Keratinocyte (primary cell): ENCODE measurements around the gene ZNF474. TPM values are rescaled to one million over a fixed set of nuclear protein-coding genes. Genes with fewer than 3 reads are reported as not detected.

ENCODE experiments used
- DNase-seq: peaks from one replicate; pipeline ENCODE4 v3.0.0-alpha.2; 2011; ENCODE audit warnings: low read depth, missing footprints, low spot score
- FAIRE-seq: peaks from 2 replicates; lab custom pipeline; 2011; peaks lifted over from hg19 to GRCh38; lab: Jason Lieb, UNC
- H2AFZ ChIP-seq: 2 replicates; pipeline ENCODE4 v1.6.0; 2012; ENCODE audit warnings: low read length, control low read depth, inconsistent platforms; ENCODE audit not compliant: control insufficient read depth
- H3K27ac ChIP-seq: 2 replicates; pipeline ENCODE4 v1.5.1; 2011; ENCODE audit warnings: low read length; ENCODE audit not compliant: control insufficient read depth, insufficient read depth
- H3K27me3 ChIP-seq: 3 replicates; pipeline ENCODE4 v1.6.0; 2011; ENCODE audit warnings: low read length; ENCODE audit not compliant: control insufficient read depth, insufficient read depth; ENCODE audit errors: extremely low read depth
- H3K36me3 ChIP-seq, 2 experiments: 2 replicates in 1 of 2; 3 replicates in 1 of 2; pipeline ENCODE4 v1.5.1; 2011; ENCODE audit warnings: low read length in 2 of 2, mild to moderate bottlenecking in 1 of 2; ENCODE audit not compliant: control insufficient read depth in 2 of 2, insufficient read depth in 2 of 2; ENCODE audit errors: extremely low read depth in 1 of 2
- H3K4me1 ChIP-seq: 3 replicates; pipeline ENCODE4 v1.5.1; 2011; ENCODE audit warnings: low read length; ENCODE audit not compliant: control insufficient read depth, insufficient read depth; ENCODE audit errors: extremely low read depth
- H3K4me2 ChIP-seq: 3 replicates; pipeline ENCODE4 v1.6.0; 2011; ENCODE audit warnings: low read depth, low read length; ENCODE audit not compliant: control insufficient read depth, insufficient read depth; ENCODE audit errors: extremely low read depth
- H3K4me3 ChIP-seq, 3 experiments: fragments of 200-600 bp in 1 of 3; sonication (generic) in 1 of 3; 2 replicates in 2 of 3; 3 replicates in 1 of 3; pipeline ENCODE4 v1.5.1; 2011 to 2016; ENCODE audit warnings: low read length in 3 of 3, mild to moderate bottlenecking in 3 of 3, control low read depth in 2 of 3, inconsistent platforms in 1 of 3, low read depth in 1 of 3, mixed read lengths in 1 of 3, mixed run types in 1 of 3, moderate library complexity in 1 of 3; ENCODE audit not compliant: control insufficient read depth in 2 of 3, insufficient read depth in 2 of 3; ENCODE audit errors: extremely low read depth in 1 of 3
- H3K79me2 ChIP-seq: 2 replicates; pipeline ENCODE4 v1.6.0; 2012; ENCODE audit warnings: low read length; ENCODE audit not compliant: control insufficient read depth, insufficient read depth
- H3K9ac ChIP-seq: 3 replicates; pipeline ENCODE4 v1.6.0; 2011; ENCODE audit warnings: low read length; ENCODE audit not compliant: control insufficient read depth, insufficient read depth; ENCODE audit errors: extremely low read depth
- H3K9me1 ChIP-seq: 3 replicates; pipeline ENCODE4 v1.6.0; 2011; ENCODE audit warnings: low read length; ENCODE audit not compliant: control insufficient read depth, insufficient read depth; ENCODE audit errors: extremely low read depth
- H3K9me3 ChIP-seq: 2 replicates; pipeline ENCODE4 v1.5.1; 2012; ENCODE audit warnings: low read depth, low read length; ENCODE audit not compliant: control insufficient read depth
- H4K20me1 ChIP-seq: 3 replicates; pipeline ENCODE4 v1.6.0; 2011; ENCODE audit warnings: low read length; ENCODE audit not compliant: control insufficient read depth, insufficient read depth; ENCODE audit errors: extremely low read depth
- EZH2 ChIP-seq: IDR thresholded peaks from one replicate; pipeline ENCODE4 v1.6.1; 2012; ENCODE audit warnings: inconsistent platforms, mild to moderate bottlenecking, low read length, moderate library complexity
- dilution Hi-C: fragments of 300-500 bp; cut with MboI; formaldehyde crosslinking; loops from one replicate; pipeline ENCODE4 v1.7.0; 2020; ENCODE audit warnings: low sequenced_read_pairs; ENCODE audit not compliant: extremely low pct_ligation_motif_present
- polyA plus RNA-seq, 5 experiments: library from polyadenylated mRNA; depleted of rRNA in 3 of 5; stranded (reverse) in 3 of 5; stranded (forward) in 1 of 5; unstranded in 1 of 5; fragments of >200 nt; gene quantifications; 1 replicate in 1 of 5; 2 replicates in 3 of 5; 3 replicates in 1 of 5; pipeline versions ENCODE4 v1.2.1 to v1.2.3, GENCODE V29; 2011 to 2012; ENCODE audit warnings: missing spikeins in 2 of 5, low read depth in 1 of 5, low replicate concordance in 1 of 5
- TF ChIP-seq, protein P1 (sequence below), 3 experiments: IDR thresholded peaks in 1 of 3; conservative IDR thresholded peaks in 1 of 3; optimal IDR thresholded peaks in 1 of 3; 2 replicates in 2 of 3; 3 replicates in 1 of 3; pipeline versions ENCODE3 to v1.5.1; 2011; ENCODE audit warnings: low read length in 3 of 3, mild to moderate bottlenecking in 3 of 3, moderate library complexity in 2 of 3, control low read depth in 1 of 3, inconsistent platforms in 1 of 3; ENCODE audit not compliant: insufficient read depth in 2 of 3; ENCODE audit errors: extremely low read depth in 1 of 3

ZNF474 gene
- polyA plus RNA-seq, 1 donor (not counting 4 experiments of a cell fraction or from before 2014, with no cell fraction given) = 0.05 TPM

DNA sequence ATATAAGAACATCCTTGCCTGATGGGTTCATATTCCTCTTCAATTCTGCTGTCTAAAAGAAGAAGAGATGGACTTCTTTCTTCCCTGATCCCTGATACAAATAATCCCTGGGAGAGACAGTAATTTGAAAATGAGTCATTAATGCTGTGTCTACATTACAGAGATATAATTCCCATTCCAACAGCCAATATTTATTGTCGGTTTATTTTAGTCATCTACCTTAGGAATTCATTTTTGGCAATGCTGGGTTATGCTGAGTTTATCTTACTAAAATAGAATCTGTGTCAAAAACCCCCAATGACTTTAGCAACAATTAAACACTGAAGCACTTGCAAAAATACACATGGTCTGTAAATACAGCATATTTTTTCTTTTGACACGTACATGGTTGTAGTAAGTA is 23.9 kb downstream of the ZNF474 start:
- FAIRE-seq (no peak), DNase-seq (no peak)
- Histone ChIP-seq H3K4me3 (no peak overlapping the region), H3K79me2 (no peaks in the 10 kb centered on the region), H3K9me3 (no peaks in the 10 kb centered on the region), H4K20me1 (no peaks in the 10 kb centered on the region), H3K27me3 (no peaks in the 10 kb centered on the region), H3K4me2 (no peak overlapping the region), H3K4me1 (no peaks in the 10 kb centered on the region), H3K9me1 (no peaks in the 10 kb centered on the region), H3K36me3 (no peaks in the 10 kb centered on the region), H3K9ac (no peak overlapping the region), H2AFZ (no peak overlapping the region), H3K27ac (no peak overlapping the region)
- TF ChIP-seq EZH2 = no peak
- TF ChIP-seq, protein P1, sequence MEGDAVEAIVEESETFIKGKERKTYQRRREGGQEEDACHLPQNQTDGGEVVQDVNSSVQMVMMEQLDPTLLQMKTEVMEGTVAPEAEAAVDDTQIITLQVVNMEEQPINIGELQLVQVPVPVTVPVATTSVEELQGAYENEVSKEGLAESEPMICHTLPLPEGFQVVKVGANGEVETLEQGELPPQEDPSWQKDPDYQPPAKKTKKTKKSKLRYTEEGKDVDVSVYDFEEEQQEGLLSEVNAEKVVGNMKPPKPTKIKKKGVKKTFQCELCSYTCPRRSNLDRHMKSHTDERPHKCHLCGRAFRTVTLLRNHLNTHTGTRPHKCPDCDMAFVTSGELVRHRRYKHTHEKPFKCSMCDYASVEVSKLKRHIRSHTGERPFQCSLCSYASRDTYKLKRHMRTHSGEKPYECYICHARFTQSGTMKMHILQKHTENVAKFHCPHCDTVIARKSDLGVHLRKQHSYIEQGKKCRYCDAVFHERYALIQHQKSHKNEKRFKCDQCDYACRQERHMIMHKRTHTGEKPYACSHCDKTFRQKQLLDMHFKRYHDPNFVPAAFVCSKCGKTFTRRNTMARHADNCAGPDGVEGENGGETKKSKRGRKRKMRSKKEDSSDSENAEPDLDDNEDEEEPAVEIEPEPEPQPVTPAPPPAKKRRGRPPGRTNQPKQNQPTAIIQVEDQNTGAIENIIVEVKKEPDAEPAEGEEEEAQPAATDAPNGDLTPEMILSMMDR (optimal IDR thresholded peaks at IDR 0.05 in 1 of 3, IDR thresholded peaks at IDR 0.05 in 1 of 3, conservative IDR thresholded peaks at IDR 0.05 in 1 of 3; ENCODE audit: extremely low read depth in 1 of 3, insufficient read depth in 2 of 3, low read length in 3 of 3) = no peak
- dilution Hi-C loops = no loop called here

DNA sequence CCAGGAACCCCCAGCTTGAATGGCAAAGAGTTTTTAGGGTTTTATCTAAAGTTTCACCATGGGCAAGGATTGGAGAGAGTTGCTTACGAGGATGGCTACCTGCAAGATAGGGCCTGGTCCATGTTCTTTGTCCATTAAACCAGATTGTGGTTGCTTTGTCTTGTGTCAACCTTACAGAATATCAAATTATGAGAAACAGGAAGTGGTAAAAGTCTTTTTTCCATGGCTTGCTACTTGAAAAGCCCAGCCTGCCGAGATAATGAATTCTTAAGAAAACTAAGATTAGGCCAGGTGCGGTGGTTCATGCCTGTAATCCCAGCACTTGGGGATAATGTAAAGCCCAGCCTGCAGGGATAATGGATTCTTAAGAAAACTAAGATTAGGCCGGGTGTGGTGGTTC is 24.4 kb downstream of the ZNF474 start:
- Histone ChIP-seq H3K9me1 (no peaks in the 10 kb centered on the region), H3K4me2 (no peak overlapping the region), H3K79me2 (no peaks in the 10 kb centered on the region), H3K4me1 (no peaks in the 10 kb centered on the region), H4K20me1 (no peaks in the 10 kb centered on the region), H3K27ac (no peak overlapping the region), H3K4me3 (no peak overlapping the region), H3K36me3 (no peaks in the 10 kb centered on the region), H3K27me3 (no peaks in the 10 kb centered on the region), H3K9me3 (no peaks in the 10 kb centered on the region), H3K9ac (no peak overlapping the region), H2AFZ (no peak overlapping the region)
- no peak for FAIRE-seq
- TF ChIP-seq, protein P1 (optimal IDR thresholded peaks at IDR 0.05 in 1 of 3, IDR thresholded peaks at IDR 0.05 in 1 of 3, conservative IDR thresholded peaks at IDR 0.05 in 1 of 3; ENCODE audit: extremely low read depth in 1 of 3, insufficient read depth in 2 of 3, low read length in 3 of 3) = no peak
- TF ChIP-seq EZH2 = no peak
- DNase-seq = no peak
- dilution Hi-C loops = no loop called here
